PC-9 (cell line): ENCODE measurements around the gene ENO4. TPM values are rescaled to one million over a fixed set of nuclear protein-coding genes. Genes with fewer than 3 reads are reported as not detected.

ENCODE experiments used
- BruUV-seq: library from RNA; stranded (reverse); fragments of 400-500 nt; replicated peaks from 2 replicates; lab custom pipeline; 2021; lab: Mats Ljungman, UMichigan
- CTCF ChIA-PET: fragments of 300-600 bp; sonication (Branson Sonifier 250); formaldehyde crosslinking; loops from one replicate; lab custom pipeline; 2022; ENCODE audit warnings: antibody characterized with exemption; lab: Charles Lee
- POLR2A ChIA-PET: fragments of 300-600 bp; sonication (Branson Sonifier 250); formaldehyde crosslinking; loops from one replicate; lab custom pipeline; 2022; ENCODE audit warnings: antibody characterized with exemption; ENCODE audit not compliant: unreplicated experiment; lab: Charles Lee
- DNase-seq, 2 experiments: peaks; one replicate each; pipeline versions ENCODE4 v3.0.0 to v3.0.0-alpha.2; 2015 to 2022; ENCODE audit warnings: mixed read lengths in 1 of 2
- H2AFZ ChIP-seq: fragments of 200-600 bp; sonication (generic); 2 replicates; pipeline ENCODE4 v1.8.1; 2017; ENCODE audit warnings: antibody characterized with exemption
- H3F3A ChIP-seq: fragments of 200-600 bp; sonication (generic); 2 replicates; pipeline ENCODE4 v1.8.1; 2017; ENCODE audit warnings: antibody characterized with exemption, mild to moderate bottlenecking, low read depth; ENCODE audit not compliant: insufficient read depth
- H3K27ac ChIP-seq: fragments of 200-600 bp; sonication (generic); 2 replicates; pipeline ENCODE4 v1.6.1; 2016; ENCODE audit warnings: mixed run types
- H3K27me3 ChIP-seq: fragments of 200-600 bp; sonication (generic); 2 replicates; pipeline ENCODE4 v1.6.1; 2016; ENCODE audit warnings: low read depth, mixed run types; ENCODE audit not compliant: insufficient read depth
- H3K36me3 ChIP-seq: fragments of 200-600 bp; sonication (generic); 2 replicates; pipeline ENCODE4 v1.6.1; 2016; ENCODE audit warnings: low read depth, mixed run types
- H3K4me1 ChIP-seq: fragments of 200-600 bp; sonication (generic); replicated peaks from 2 replicates; pipeline ENCODE4 v1.6.1; 2016; ENCODE audit warnings: mixed run types; ENCODE audit not compliant: insufficient read depth
- H3K4me2 ChIP-seq: fragments of 200-600 bp; sonication (generic); 2 replicates; pipeline ENCODE4 v1.6.1; 2017; ENCODE audit warnings: mixed run types
- H3K4me3 ChIP-seq: fragments of 200-600 bp; sonication (generic); 2 replicates; pipeline ENCODE4 v1.6.1; 2016; ENCODE audit warnings: mixed run types
- H3K79me2 ChIP-seq: fragments of 200-600 bp; sonication (generic); 2 replicates; pipeline ENCODE4 v1.6.1; 2017; ENCODE audit warnings: low read depth, mixed run types
- H3K9me2 ChIP-seq: fragments of 200-600 bp; sonication (generic); 2 replicates; pipeline ENCODE4 v1.8.1; 2017; ENCODE audit warnings: mild to moderate bottlenecking; ENCODE audit not compliant: insufficient read depth
- H3K9me3 ChIP-seq: fragments of 200-600 bp; sonication (generic); 2 replicates; pipeline ENCODE4 v1.8.1; 2016; ENCODE audit warnings: low read depth; ENCODE audit not compliant: insufficient read depth
- H4K20me1 ChIP-seq: fragments of 200-600 bp; sonication (generic); 2 replicates; pipeline ENCODE4 v1.8.1; 2017; ENCODE audit not compliant: insufficient read depth
- EZH2 ChIP-seq: fragments of 200-600 bp; sonication (generic); IDR thresholded peaks from 2 replicates; pipeline ENCODE4 v1.8.0; 2017; ENCODE audit warnings: antibody characterized with exemption, low read depth
- intact Hi-C: fragments of 100-400 bp; cut with micrococcal nuclease; formaldehyde crosslinking; loops from one replicate; pipeline ENCODE4 v1.10.0; 2022; ENCODE audit not compliant: unreplicated experiment
- total RNA-seq: library from RNA; stranded (reverse); gene quantifications from 2 replicates; pipeline ENCODE4 v1.2.3, GENCODE V29; 2021
- TF ChIP-seq, protein P1 (sequence below): fragments of 200-600 bp; sonication (generic); conservative IDR thresholded peaks from 2 replicates; pipeline ENCODE4 v1.6.1; 2017; ENCODE audit warnings: mixed run types, antibody characterized with exemption, mild to moderate bottlenecking, moderate library complexity

ENO4 gene
- total RNA-seq, 1 experiment from 2014 or later = 0.79 TPM

DNA sequence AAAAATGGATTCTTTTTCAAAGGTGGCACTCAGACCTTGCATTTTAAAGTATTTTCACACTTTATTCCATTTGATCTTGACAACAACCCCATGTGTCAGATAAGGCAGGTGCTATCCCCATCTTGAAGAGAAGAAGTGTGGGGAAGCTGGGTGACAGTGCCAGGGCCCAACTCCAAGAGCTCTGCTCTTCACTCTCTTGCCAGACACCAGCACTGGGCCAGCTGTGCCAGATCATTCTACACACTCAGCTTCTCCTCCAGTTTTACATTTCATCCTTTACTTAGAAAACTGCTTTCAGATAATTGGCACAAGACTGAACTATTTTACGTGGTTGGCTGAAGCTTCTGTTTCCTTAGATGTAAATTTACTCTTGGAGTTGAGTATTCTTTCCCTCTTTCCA is 64.4 kb downstream of the ENO4 start:
- BruUV-seq = no TSS peak
- DNase-seq = no peak
- no peaks in the 10 kb centered on the region for H4K20me1 ChIP-seq
- intact Hi-C loops = no loop called here
- no peak for TF ChIP-seq EZH2
- H3K4me2 ChIP-seq = no peak overlapping the region
- no peaks in the 10 kb centered on the region for H3K27me3 ChIP-seq
- no peaks in the 10 kb centered on the region for H3F3A ChIP-seq
- no peaks in the 10 kb centered on the region for H3K9me2 ChIP-seq
- CTCF ChIA-PET = no interaction called here
- H2AFZ ChIP-seq = no peak overlapping the region
- no peaks in the 10 kb centered on the region for H3K4me1 ChIP-seq
- no peaks in the 10 kb centered on the region for H3K79me2 ChIP-seq
- H3K4me3 ChIP-seq = no peak overlapping the region
- POLR2A ChIA-PET = no interaction called here
- H3K36me3 ChIP-seq = no peaks in the 10 kb centered on the region
- no peaks in the 10 kb centered on the region for H3K9me3 ChIP-seq
- no peak overlapping the region for H3K27ac ChIP-seq

DNA sequence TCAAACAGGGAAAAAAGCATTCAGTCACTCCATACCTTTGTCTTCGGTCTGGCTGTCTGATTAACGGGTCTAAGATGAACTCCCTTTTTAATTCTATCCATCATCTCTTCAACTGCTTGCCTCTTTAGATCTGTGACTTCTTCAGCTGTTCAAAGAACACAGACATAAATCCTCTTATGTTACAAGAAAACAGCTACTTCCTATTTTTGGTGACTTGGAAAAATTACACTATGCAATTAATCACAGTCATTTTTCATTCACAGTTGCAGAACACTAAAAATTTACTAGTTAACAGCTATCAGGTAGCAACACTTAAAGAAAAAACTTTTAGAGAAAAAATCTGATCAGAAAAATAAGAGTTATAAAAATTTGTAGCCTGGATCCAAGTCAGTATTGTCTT is 66.0 kb downstream of the ENO4 start:
- no peak overlapping the region for H3K27ac ChIP-seq
- H3K36me3 ChIP-seq = no peaks in the 10 kb centered on the region
- H3K4me3 ChIP-seq = no peak overlapping the region
- no peaks in the 10 kb centered on the region for H3K9me3 ChIP-seq
- H4K20me1 ChIP-seq = no peaks in the 10 kb centered on the region
- H3K9me2 ChIP-seq = no peaks in the 10 kb centered on the region
- no peaks in the 10 kb centered on the region for H3K4me1 ChIP-seq
- POLR2A ChIA-PET = no interaction called here
- CTCF ChIA-PET = no interaction called here
- TF ChIP-seq, protein P1, sequence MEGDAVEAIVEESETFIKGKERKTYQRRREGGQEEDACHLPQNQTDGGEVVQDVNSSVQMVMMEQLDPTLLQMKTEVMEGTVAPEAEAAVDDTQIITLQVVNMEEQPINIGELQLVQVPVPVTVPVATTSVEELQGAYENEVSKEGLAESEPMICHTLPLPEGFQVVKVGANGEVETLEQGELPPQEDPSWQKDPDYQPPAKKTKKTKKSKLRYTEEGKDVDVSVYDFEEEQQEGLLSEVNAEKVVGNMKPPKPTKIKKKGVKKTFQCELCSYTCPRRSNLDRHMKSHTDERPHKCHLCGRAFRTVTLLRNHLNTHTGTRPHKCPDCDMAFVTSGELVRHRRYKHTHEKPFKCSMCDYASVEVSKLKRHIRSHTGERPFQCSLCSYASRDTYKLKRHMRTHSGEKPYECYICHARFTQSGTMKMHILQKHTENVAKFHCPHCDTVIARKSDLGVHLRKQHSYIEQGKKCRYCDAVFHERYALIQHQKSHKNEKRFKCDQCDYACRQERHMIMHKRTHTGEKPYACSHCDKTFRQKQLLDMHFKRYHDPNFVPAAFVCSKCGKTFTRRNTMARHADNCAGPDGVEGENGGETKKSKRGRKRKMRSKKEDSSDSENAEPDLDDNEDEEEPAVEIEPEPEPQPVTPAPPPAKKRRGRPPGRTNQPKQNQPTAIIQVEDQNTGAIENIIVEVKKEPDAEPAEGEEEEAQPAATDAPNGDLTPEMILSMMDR = no peak
- TF ChIP-seq EZH2 = no peak
- H3K4me2 ChIP-seq = no peak overlapping the region
- no peaks in the 10 kb centered on the region for H3F3A ChIP-seq
- BruUV-seq = no TSS peak
- intact Hi-C loops = no loop called here
- no peaks in the 10 kb centered on the region for H3K27me3 ChIP-seq
- no peaks in the 10 kb centered on the region for H3K79me2 ChIP-seq
- no peak for DNase-seq
- no peak overlapping the region for H2AFZ ChIP-seq

DNA sequence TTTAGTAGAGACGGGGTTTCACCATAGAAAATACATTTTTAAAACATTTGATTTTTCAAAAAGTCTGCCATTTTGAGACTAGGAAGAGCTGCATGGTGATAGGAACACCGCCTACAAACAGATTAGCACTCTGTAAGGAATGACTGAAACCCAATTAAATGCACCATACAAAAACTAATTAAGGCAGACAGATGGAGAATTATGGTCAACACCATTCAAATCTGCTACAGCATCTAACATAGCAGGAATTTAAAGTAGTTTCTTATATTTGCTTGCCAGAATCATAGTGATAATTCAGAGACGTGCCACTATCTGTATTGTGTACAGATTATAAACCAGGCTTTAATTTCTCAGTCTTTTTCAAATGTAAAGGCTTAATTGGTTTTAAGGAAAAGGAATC is 68.2 kb downstream of the ENO4 start:
- H2AFZ ChIP-seq = no peak overlapping the region
- DNase-seq = no peak
- H3K9me2 ChIP-seq = no peaks in the 10 kb centered on the region
- CTCF ChIA-PET = no interaction called here
- H3F3A ChIP-seq = no peaks in the 10 kb centered on the region
- no peaks in the 10 kb centered on the region for H3K4me1 ChIP-seq
- no peak for TF ChIP-seq EZH2
- TF ChIP-seq, protein P1 = no peak
- no peaks in the 10 kb centered on the region for H3K27me3 ChIP-seq
- no peak overlapping the region for H3K27ac ChIP-seq
- H3K79me2 ChIP-seq = no peaks in the 10 kb centered on the region
- no peak overlapping the region for H3K4me2 ChIP-seq
- POLR2A ChIA-PET = no interaction called here
- no peaks in the 10 kb centered on the region for H3K36me3 ChIP-seq
- no peaks in the 10 kb centered on the region for H3K9me3 ChIP-seq
- H3K4me3 ChIP-seq = no peak overlapping the region
- BruUV-seq = no TSS peak
- H4K20me1 ChIP-seq = no peaks in the 10 kb centered on the region
- intact Hi-C loops = no loop called here

DNA sequence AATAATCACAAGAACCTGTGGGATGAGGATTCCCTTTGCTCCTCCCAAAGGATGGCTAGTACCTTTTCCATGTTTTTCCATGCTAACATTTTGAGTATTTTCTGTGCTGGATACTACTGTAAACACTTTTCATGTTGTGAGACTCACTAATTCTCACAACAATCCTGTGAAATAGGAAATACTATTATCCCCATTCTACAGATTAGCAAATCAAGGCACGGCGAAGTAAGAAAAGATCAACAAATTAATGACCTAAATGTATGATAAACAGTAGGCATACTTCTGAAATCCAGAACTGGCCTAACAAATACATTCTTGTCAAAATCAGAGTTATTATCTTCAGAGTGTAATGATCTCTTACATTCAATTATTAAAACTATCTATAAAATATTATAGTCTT is 69.3 kb downstream of the ENO4 start:
- Histone ChIP-seq H3K36me3 (no peaks in the 10 kb centered on the region), H2AFZ (no peak overlapping the region), H3K79me2 (no peaks in the 10 kb centered on the region), H3K27ac (no peak overlapping the region), H3K4me2 (no peak overlapping the region), H3K9me3 (no peaks in the 10 kb centered on the region), H3K27me3 (no peaks in the 10 kb centered on the region), H3K4me3 (no peak overlapping the region), H4K20me1 (no peaks in the 10 kb centered on the region), H3K4me1 (no peaks in the 10 kb centered on the region), H3K9me2 (no peaks in the 10 kb centered on the region), H3F3A (no peaks in the 10 kb centered on the region)
- intact Hi-C loops = no loop called here
- no TSS peak for BruUV-seq
- TF ChIP-seq, protein P1 = no peak
- no peak for TF ChIP-seq EZH2
- DNase-seq = no peak
- ChIA-PET POLR2A (no interaction called here), CTCF (no interaction called here)
